ENCODE measurements around the gene ZSCAN30.

ZSCAN30 gene

GRCh38 chr18:35205199-35205712, 84.8 kb downstream of the ZSCAN30 start:
- no peak overlapping the region for H3K4me3 ChIP-seq (ENCODE audit: low read length)
- no peaks in the 10 kb centered on the region for H3K36me3 ChIP-seq (ENCODE audit: control insufficient read depth, insufficient read depth, low read length)
- H3K27me3 ChIP-seq (ENCODE audit: control insufficient read depth, insufficient read depth, low read length), result no peaks in the 10 kb centered on the region
- no peak for DNase-seq (ENCODE audit: low read depth, low spot score)
- H3K9me3 ChIP-seq (ENCODE audit: control insufficient read depth, insufficient read depth, low read length), result no peaks in the 10 kb centered on the region
- no peaks in the 10 kb centered on the region for H3K4me1 ChIP-seq (ENCODE audit: control insufficient read depth, insufficient read depth, low read length)
- WGBS (ENCODE audit: insufficient coverage, insufficient read length), result no CpG with 5 or more reads among the region's 2 CpGs
- H3K27ac ChIP-seq (ENCODE audit: low read length), result no peak overlapping the region

- Histone ChIP-seq H3K4me1 (ENCODE audit: control insufficient read depth, insufficient read depth, low read length) (no peaks in the 10 kb centered on the region), H3K4me3 (ENCODE audit: low read length) (no peak overlapping the region), H3K9me3 (ENCODE audit: control insufficient read depth, insufficient read depth, low read length) (no peaks in the 10 kb centered on the region), H3K27me3 (ENCODE audit: control insufficient read depth, insufficient read depth, low read length) (no peaks in the 10 kb centered on the region), H3K36me3 (ENCODE audit: control insufficient read depth, insufficient read depth, low read length) (no peaks in the 10 kb centered on the region), H3K27ac (ENCODE audit: low read length) (no peak overlapping the region)
- no peak for DNase-seq (ENCODE audit: low read depth, low spot score)
- no CpG with 5 or more reads among the region's 3 CpGs for WGBS (ENCODE audit: insufficient coverage, insufficient read length)
These were observed 87.0 kb downstream of the ZSCAN30 start for GRCh38 chr18:35203067-35203466.

GRCh38 chr18:35201256-35201931, 88.6 kb downstream of the ZSCAN30 start:
- no peak for DNase-seq (ENCODE audit: low read depth, low spot score)
- H3K27me3 ChIP-seq (ENCODE audit: control insufficient read depth, insufficient read depth, low read length), result no peaks in the 10 kb centered on the region
- H3K27ac ChIP-seq (ENCODE audit: low read length), result no peak overlapping the region
- no peaks in the 10 kb centered on the region for H3K9me3 ChIP-seq (ENCODE audit: control insufficient read depth, insufficient read depth, low read length)
- no CpG with 5 or more reads among the region's 5 CpGs for WGBS (ENCODE audit: insufficient coverage, insufficient read length)
- no peaks in the 10 kb centered on the region for H3K4me1 ChIP-seq (ENCODE audit: control insufficient read depth, insufficient read depth, low read length)
- H3K4me3 ChIP-seq (ENCODE audit: low read length), result no peak overlapping the region
- H3K36me3 ChIP-seq (ENCODE audit: control insufficient read depth, insufficient read depth, low read length), result no peaks in the 10 kb centered on the region
